Non-pigmented ciliary epithelial cell (primary cell): Measurements from ENCODE around the gene KLK1.

ENCODE experiments used
- DNase-seq: peaks from one replicate; pipeline ENCODE4 v3.0.0-alpha.2; 2010; ENCODE audit warnings: low read depth

The KLK1 gene

GRCh38 chr19:50823389-50824042 lies at the start of gene KLK1:
Gene KLK1, minus strand, starts transcription at chr19:50823787. Its CDS starts 39 bp downstream, at chr19:50823748.
- DNase-seq, result no peak

- no peak for DNase-seq
These were observed 49.5 kb upstream of the KLK1 start, which contains the start of gene KLK2 for GRCh38 chr19:50873056-50873455. Gene KLK2, plus strand, starts transcription at chr19:50873439. Its CDS starts 35 bp downstream, at chr19:50873474.

- DNase-seq, result no peak
These were observed 47.0 kb upstream of the KLK1 start for GRCh38 chr19:50870417-50871089.

GRCh38 chr19:50869479-50869878 lies 45.9 kb upstream of the KLK1 start:
- no peak for DNase-seq

- no peak for DNase-seq
These were observed 38.1 kb upstream of the KLK1 start for GRCh38 chr19:50861496-50862286.

GRCh38 chr19:50861010-50861409 lies 37.4 kb upstream of the KLK1 start:
- DNase-seq, result no peak

- no peak for DNase-seq
These were observed 36.3 kb upstream of the KLK1 start for GRCh38 chr19:50859849-50860248.

- DNase-seq, result no peak
These were observed 35.3 kb upstream of the KLK1 start for GRCh38 chr19:50858886-50859285.

GRCh38 chr19:50857366-50857765 lies 33.8 kb upstream of the KLK1 start:
- DNase-seq, result no peak

GRCh38 chr19:50854636-50855410 lies 31.2 kb upstream of the KLK1 start, which contains the start of gene KLK3:
Gene KLK3, plus strand, starts transcription at chr19:50854915. Its CDS starts 41 bp downstream, at chr19:50854956.
- DNase-seq, result no peak

GRCh38 chr19:50851620-50852019 lies 28.0 kb upstream of the KLK1 start:
- no peak for DNase-seq

GRCh38 chr19:50850738-50851137 lies 27.2 kb upstream of the KLK1 start:
- DNase-seq, result no peak

- DNase-seq, result no peak
These were observed 20.8 kb upstream of the KLK1 start for GRCh38 chr19:50844296-50844935.

GRCh38 chr19:50843701-50844221 lies 20.2 kb upstream of the KLK1 start:
- no peak for DNase-seq

GRCh38 chr19:50843205-50843604 lies 19.6 kb upstream of the KLK1 start:
- DNase-seq, result no peak

- DNase-seq, result no peak
These were observed 18.5 kb upstream of the KLK1 start for GRCh38 chr19:50842130-50842529.

- no peak for DNase-seq
These were observed 16.4 kb upstream of the KLK1 start for GRCh38 chr19:50839712-50840655.

- no peak for DNase-seq
These were observed 14.7 kb upstream of the KLK1 start for GRCh38 chr19:50838239-50838638.

- no peak for DNase-seq
These were observed 13.7 kb upstream of the KLK1 start for GRCh38 chr19:50837300-50837699.

GRCh38 chr19:50836543-50837195 lies 13.1 kb upstream of the KLK1 start:
- no peak for DNase-seq
